HG02870 (cell line): Measurements from ENCODE around the gene GDPD4.

ENCODE experiments used
- ATAC-seq: cut with Tn5 transposase; IDR thresholded peaks from one replicate; pipeline ENCODE4 v1.9.1; 2021; ENCODE audit warnings: mild to moderate bottlenecking, moderate library complexity; ENCODE audit not compliant: unreplicated experiment

The GDPD4 gene

DNA sequence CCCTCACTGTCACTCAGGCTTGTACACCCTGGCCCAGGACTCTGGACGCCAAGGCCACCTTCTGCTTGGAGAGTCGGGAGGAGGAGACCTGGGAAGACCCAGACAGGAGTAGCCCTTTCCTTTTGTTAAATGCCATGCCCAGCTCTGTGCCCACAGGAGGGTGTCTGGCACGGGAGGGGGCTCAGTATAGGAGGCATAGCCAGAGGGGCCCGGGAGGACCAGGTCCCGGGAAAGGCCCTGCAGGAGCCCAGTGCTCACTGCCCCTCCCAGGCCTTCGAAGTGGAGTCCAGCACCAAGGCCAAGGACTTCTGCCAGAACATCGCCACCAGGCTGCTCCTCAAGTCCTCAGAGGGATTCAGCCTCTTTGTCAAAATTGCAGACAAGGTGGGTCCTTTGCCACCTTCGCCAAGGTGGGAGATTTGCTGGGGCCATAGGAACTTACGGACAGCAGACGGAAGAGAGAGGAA, 94.4 kb downstream of the GDPD4 start:
- no peak for ATAC-seq

DNA sequence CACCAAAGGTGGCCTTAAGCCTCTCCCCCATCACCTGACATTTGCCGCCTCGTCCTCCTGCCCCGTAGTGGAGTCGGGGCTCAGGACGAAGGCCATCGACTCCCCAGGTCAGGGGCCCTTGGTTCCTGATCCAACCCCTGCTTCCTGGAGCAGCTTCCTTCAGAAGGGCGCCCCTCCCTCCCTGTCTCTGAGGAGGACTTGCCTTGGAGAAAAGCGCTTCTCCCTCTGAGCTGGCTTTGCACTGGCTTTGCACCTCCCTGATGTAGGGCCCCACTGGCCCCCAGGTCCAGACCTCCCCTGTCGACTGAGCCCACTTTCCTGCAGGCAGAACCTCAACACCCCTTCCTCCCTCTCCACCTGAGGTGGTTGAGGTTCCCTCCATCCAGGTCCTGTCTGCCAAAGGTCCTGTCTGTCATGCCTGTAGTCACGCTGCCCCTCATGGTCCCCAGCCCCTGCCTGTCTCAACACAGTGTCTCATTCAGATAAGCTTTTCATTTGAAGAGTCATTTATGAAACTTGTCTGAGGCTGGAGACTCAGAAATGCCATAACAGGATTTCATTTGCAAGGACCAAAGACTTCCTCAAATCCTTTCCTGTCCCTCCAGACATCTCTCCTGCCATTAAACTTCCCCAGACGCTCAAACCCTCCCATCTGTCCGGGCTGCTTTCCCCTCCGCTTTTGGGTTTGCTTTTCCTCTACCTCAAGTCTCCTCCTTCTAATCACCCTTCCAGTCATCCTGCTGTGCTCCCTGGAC, 95.0 kb downstream of the GDPD4 start:
- ATAC-seq: no peak

DNA sequence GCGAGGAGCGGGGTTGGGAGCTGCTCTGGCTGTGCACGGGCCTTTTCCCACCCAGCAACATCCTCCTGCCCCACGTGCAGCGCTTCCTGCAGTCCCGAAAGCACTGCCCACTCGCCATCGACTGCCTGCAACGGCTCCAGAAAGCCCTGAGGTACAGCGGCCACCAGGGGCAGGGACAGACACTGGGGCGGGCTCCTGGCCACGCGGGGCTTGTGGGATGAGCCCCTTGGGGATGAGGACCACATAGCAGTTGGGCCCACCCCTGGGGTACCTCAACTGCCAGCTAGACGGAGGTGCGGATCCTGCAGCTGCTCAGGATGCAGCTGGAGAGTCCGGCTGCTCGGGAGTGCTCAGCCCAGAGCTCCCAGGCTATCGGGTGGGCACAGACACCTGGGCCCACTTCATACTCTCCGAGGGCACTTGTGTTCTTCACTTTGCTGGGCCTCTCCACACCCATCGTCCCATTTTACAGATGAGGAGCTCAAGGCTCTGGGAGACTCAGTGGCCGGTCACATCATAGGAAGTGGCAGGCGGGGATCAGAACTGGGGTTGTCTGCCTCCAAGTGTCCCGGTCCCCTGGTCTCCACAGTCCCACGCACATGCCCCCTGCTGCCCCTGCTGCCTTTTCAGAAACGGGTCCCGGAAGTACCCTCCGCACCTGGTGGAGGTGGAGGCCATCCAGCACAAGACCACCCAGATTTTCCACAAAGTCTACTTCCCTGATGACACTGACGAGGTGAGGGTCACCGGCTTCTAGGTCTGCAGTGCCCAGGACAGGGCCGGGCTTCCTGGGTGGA, 95.8 kb downstream of the GDPD4 start:
- no peak for ATAC-seq

DNA sequence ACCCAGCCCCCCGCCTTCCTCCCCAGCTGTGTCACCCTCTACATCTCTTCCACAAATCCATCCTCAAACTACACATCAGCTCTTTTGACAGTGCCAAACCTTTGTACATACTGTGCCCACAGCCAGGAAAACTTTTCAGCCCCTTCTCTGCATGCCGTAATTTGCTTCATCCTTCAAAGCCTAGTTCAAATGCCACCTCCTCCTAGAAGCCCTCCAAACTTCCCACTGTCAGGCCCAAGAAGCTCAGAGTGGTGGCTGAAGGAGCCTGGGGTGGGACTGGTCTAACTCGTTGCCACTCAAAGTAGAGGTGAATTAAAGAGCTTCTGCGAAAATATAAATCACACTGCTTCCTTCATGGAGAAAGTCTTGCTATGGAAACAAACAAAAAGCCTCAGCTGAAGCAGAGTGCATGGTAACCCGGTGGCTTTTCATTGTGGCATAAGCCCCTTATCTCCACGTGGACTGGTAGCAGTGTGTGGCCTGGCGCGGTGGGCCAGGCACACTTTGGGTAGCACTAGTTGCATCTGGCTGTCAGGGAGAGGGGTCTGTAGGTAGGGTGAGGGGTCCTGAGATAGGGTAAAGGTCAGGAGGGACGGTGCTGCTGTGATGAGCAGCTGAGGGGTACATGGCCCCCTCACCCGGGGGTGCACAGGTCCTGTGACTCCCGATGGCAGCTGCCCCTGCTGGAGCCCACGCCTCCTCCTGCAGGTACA, 96.6 kb downstream of the GDPD4 start:
- no peak for ATAC-seq

DNA sequence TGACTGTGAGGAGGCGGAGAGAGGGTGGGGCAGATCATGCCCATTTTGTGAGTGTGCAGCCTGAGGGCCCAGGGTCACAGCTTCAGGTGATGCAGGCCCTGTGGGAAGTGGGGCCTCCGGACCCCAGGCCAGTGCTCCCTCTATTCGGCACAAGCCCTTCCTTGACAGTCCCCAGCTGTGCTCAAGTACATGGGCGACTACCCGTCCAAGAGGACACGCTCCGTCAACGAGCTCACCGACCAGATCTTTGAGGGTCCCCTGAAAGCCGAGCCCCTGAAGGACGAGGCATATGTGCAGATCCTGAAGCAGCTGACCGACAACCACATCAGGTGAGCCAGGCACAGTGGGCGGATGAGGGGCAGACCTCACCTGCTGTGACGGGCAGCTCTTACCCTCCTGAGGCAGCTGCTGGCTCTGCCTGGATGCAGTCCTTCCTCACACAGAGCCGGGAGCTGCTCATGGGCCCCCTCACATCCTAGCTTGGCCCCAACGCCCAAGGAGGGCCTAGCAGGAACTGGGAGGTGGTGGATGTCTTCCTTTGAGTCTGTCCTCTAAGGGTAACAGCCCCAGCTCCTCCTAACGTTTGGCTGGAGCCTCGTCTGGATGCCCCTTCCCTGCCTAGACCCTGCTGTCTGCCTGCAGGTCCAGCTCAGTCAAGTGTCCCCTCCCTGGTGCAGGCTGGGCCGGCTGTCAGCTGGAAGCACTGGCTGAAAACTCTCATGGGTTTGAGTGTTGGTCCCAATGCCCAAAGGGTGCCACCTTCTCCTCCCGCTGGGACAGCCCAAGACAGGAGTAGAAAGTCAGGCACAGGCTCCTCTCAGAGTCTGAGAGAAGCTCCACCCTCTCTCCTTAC, 97.4 kb downstream of the GDPD4 start:
- ATAC-seq: no peak

DNA sequence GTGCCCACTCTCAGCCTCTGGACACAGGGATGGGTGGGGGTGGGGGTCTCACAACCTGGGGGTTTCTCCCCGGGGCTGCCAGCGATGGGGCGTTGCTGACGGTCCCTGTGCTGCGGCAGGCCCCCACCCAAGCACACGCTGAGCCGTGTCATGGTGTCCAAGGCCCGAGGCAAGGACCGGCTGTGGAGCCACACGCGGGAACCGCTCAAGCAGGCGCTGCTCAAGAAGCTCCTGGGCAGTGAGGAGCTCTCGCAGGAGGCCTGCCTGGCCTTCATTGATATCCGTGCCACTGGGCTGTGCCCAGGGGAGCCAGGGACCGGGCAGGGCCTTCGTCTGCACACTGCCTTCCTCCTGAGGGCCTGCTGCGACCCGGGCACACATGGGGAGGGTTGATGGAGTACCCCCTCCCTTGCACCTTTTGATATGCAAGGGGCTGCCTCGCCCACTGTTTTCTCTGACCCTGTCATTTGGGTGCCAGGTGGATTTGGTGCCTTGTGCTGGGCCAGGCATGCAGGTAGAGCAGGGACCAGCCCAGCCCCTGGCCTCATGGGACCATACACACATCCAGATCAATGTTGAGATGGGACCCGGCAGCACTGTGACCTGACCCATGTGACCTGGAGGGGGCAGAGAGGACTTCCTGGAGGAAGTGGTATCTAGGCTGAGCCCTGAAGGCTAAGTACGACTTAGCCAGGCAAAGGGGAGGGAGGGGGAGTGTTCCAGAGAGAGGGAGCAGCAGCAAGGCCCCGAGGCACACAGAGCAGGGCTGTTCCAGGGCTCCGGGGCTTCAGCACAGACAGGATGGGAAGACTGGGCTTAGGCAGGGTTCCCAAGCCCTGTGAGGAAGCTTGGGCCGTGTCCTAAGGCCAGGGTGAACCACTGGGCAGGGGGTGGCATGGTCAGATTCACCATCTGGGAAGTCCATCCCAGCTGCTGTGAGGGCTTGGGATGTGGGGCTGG, 98.3 kb downstream of the GDPD4 start:
- ATAC-seq: no peak

DNA sequence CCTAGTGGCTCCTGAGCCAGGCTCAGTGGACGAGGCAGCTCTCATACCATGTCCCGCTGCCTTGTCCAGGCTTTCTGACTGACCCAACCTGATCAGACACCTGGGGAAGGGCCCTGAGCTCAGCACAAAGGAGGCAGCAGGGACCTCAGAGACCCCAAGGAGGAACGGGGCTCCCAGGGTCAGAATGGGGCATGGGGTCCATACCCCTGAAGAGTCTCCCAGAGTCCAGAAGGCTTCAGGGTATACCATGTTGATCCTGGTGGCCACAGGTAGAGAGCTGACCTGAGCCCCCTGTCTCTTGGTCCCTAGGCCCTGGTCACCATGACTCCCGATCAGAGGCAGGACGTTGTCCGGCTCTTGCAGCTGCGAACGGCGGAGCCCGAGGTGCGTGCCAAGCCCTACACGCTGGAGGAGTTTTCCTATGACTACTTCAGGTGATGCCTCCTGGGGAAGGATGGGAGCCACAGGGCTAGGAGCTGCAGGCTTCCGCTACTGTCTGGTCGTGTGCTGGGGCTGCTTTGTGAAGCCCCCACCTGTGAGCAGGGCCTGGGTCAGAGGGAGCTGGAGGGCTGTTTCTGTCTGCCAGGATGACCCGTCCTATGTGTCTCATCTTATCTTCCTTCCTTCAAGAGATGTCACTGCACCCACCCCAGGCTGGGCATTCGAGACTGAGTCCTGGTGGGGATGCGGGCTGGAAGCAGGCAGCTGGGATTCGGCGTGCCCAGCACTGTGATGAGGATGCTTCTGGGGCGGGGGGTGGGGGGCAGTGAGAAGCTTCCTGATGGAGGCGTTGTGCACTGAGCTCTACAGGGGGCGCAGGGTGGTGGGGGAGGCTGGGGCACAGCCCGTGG, 99.3 kb downstream of the GDPD4 start:
- no peak for ATAC-seq

DNA sequence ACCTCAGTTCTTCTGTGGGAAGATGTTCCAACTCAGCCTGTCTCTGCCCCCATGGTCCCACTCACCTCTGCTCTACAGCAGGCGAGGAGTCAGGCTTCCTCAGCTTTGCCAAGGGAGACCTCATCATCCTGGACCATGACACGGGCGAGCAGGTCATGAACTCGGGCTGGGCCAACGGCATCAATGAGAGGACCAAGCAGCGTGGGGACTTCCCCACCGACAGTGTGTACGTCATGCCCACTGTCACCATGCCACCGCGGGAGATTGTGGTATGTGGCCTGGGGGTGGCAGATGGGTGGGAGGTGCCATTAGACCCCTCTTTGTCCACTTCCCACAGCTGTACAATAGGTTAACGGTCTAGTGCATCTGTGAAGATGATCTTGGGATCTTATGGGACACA, 100.1 kb downstream of the GDPD4 start:
- ATAC-seq: no peak

DNA sequence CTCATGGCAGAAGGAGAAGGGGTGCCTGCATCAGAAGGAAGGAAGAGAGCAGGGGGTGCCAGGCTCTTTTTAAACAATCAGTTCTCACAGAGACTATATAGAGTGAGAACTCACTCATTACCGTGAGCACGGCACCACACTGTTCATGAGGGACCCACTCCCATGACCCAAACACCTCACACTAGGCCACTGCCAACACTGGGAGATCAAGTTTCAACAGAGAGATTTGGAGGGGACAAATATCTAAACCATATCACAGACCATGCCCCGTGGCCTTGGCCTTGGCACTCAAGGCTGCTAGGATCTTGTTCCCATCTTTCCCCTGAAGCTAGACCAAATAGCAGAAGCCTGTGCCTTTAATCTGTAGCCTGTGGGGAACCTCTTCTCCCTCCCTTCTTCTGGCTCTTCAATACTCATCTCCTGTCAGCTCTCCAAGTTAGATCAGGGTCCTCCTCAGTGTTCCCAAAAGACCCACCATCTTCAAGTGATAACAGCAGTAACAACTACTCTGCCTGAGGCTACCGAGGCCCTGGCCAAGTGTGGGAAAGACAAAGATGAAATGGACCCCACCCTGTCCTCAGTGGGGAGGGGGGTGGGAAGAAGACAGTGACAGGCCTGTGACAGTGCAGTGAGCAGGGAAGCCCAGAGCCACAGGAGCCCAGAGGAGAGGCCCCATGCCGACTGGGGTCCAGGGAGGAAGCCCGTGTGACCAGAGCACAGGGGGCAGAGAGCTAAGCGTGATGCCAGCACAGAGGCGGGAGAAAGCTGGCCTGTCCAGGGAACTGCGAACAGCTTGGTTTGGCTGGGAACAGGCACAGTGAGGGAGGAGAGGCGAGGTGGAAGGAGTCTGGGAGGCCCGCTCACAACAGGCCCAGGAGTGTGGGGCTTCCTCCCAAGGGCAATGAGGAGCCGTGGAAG, 100.9 kb downstream of the GDPD4 start:
- no peak for ATAC-seq

DNA sequence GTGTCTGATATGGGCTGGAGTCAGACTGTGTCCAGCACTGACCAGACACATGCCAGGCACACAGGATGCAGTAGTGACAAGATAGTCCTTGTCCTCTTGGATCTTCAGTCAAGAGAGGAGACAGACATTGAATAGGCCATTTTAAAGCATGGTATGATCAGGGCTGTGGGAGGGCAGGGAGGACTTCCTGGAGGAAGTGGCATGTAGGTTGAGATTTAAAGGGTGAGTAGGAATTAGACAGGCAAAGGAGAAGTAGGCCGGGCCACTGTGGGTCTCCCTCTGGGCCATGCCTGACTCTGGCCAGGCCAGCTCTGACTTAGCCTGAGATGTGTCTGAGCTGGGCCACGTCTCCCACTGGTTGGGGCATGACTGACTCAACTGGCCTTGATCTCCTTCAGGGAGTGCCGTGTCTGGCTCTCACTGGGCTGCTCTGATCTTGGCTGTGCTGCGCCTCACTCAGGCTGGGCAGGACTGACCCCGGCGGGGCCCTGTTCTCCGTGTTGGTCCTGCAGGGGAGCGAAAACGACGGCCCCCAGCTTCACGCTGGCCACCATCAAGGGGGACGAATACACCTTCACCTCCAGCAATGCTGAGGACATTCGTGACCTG, 102.2 kb downstream of the GDPD4 start:
- no peak for ATAC-seq

DNA sequence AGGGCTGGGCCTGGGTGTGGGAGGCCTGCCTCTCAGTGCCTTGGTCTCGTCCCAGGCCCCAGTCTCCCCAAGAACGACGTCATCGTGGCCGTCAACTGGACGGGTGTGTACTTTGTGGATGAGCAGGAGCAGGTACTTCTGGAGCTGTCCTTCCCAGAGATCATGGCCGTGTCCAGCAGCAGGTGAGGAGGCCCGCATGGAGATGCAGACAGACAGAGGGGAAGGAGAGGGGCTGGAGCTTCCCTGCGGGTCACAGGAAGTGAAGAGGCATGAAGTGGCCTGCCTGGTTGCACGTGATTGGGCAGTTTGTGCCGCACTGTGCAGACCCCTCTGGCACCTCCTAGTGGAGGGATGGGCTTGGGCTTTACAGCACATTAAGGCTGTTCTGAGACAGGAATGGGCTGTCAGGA, 103.0 kb downstream of the GDPD4 start:
- ATAC-seq: no peak

DNA sequence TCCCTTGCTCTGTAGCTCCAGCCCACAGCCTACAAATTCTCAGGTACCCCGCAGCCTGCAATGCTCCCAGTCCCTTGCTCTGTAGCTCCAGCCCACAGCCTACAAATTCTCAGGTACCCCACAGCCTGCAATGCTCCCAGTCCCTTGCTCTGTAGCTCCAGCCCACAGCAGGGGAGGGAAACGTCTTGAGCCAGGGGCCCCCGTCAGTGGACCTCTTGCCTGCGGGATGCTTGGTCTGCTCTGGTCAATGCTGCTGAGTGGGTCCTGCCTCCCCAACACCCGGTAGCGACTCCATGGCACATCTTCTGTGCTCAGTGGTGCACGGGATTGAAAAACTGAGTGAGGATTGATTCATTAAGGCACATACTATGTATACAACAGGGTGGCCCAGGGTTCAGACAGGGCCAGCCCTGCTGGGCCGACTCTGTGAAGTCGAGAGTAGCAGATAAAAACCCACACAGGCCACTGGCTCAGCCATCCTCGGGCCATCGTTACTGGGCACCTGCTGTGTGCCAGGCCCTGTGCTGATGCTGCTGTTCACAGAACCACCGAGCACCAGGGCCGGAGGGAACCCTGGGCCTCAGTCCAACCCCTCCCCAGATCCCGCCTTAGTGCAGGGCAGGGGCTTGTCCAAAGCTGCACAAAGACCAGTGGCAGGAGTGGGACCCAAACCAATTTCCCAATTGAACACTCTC, 103.7 kb downstream of the GDPD4 start:
- no peak for ATAC-seq

DNA sequence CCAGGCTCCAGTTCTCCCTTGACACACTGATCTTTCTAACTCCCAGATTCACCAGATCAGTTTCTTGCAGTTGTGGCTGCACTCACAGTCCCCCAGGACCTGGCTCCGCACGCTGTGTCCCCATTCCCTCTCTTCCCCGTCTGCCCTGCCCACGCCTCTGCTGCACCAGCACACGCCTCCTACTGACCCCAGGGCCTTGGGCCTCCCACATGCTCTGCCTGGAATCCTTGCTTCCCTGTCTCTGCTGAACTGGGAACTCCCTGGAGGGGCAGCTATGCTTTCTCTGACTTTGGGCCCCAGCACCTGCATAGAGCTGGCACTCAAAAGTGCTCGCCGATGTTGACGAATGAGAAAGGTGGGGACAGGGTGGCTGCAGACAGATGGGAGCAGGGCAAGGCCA, 104.5 kb downstream of the GDPD4 start:
- no peak for ATAC-seq

DNA sequence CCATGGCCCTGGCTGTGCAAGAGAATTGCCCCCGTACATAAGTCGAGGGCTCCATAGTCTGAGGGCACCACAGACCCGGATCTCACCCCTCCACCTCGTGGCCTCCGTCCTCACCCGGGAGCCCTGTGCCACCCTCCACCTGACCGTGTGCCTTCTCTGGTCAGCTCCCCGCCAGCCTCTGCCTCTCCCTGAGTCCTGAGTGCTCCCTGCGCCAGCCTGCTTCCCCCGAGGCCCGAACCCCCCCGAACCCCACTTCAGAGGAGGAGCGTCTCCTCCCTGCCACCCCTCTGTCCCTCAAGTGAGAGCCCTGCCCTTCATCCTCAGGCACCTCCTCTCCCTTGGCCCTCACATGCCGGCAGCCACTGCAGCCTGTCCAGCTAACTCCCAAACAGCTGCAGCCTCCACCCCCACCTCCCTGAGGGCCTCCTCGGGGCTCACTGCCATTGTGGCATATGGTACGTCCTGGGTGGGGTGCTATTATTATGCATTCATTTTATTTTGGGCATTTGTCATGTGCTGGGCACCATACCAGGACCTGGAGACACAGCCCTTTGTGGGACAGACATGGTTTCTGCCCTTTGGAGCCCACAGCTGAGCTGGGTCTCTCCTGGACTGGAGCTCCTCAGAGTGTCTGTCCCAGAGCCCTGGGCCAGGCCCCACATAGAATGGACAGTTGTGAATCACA, 106.3 kb downstream of the GDPD4 start:
- ATAC-seq: no peak

DNA sequence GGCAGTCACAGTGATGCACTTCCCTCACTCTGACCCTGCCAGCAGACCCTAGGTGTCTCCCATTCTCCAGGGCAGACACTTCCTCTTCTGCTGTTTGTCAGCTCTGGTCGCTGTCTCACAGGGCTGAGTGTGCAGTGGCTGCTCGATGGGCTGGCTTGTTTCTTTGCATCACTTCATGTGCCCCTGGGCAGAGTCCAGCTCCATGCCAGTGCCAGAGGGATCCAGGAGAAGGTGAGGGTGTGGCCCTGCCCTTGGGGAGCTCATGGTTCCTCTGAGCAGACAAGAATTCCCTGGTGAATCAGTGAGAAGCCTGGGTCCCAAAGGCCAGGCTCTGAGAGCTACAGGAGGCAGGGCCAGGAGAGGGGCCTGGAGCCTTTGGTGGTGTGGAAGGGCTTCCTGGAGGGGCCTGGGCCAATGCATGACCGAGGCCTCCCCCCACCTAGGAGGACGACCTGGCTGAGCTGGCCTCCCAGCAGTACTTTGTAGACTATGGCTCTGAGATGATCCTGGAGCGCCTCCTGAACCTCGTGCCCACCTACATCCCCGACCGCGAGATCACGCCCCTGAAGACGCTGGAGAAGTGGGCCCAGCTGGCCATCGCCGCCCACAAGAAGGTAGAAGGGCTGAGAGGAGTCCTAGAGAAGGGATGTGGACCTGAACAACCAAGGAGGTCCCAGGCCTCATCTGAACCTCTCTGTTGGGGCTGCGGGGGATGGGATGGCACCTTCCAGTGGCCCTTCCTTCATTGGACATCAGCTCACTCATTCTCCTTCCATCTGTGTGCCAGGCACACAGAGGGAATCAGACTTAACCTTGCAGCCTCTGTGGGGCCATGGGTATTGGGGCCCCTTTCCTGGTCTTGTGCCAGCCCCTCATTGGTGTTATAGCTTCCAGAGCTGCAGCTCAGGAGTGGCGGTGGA, 107.3 kb downstream of the GDPD4 start:
- ATAC-seq: no peak
